B cell (primary cell): Measurements from ENCODE around the gene TRPM1.

Source experiments
- EZH2 ChIP-seq: IDR thresholded peaks from 2 replicates; pipeline ENCODE4 v1.6.1; 2012; ENCODE audit warnings: borderline replicate concordance, low read depth, mild to moderate bottlenecking, moderate library complexity, low read length; ENCODE audit not compliant: insufficient read depth, poor library complexity, severe bottlenecking
- TF ChIP-seq, protein P1 (sequence below): fragments of 200-600 bp; IDR thresholded peaks from one replicate; pipeline ENCODE4 v1.8.0; 2022; ENCODE audit warnings: antibody characterized with exemption, mild to moderate bottlenecking

DNA sequence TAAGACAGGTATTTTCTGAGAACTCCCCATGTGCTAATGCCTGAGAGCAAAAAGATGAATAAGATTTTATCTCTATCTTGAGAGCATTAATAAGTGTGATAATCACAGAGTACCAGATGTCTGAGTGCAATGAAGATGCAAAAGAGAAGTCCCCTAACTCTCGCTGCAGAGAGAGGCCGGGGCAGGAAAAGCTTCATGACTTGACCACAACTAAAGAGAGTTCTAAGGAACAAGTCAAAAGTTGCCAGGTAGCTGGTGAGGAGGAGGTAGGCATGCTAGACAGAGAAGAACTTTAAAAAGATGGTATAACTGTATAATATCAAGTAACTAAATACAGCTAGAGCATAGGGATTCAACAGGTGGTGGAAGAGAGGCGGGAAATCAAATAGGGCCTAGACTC lies 138.9 kb downstream of the TRPM1 start:
- TF ChIP-seq, protein P1, sequence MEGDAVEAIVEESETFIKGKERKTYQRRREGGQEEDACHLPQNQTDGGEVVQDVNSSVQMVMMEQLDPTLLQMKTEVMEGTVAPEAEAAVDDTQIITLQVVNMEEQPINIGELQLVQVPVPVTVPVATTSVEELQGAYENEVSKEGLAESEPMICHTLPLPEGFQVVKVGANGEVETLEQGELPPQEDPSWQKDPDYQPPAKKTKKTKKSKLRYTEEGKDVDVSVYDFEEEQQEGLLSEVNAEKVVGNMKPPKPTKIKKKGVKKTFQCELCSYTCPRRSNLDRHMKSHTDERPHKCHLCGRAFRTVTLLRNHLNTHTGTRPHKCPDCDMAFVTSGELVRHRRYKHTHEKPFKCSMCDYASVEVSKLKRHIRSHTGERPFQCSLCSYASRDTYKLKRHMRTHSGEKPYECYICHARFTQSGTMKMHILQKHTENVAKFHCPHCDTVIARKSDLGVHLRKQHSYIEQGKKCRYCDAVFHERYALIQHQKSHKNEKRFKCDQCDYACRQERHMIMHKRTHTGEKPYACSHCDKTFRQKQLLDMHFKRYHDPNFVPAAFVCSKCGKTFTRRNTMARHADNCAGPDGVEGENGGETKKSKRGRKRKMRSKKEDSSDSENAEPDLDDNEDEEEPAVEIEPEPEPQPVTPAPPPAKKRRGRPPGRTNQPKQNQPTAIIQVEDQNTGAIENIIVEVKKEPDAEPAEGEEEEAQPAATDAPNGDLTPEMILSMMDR, result no peak
- no peak for TF ChIP-seq EZH2
